Type B pancreatic cell (in vitro differentiated cells): ENCODE measurements around the gene ERLIN1. TPM values are rescaled to one million over a fixed set of nuclear protein-coding genes. Genes with fewer than 3 reads are reported as not detected.

Source experiments
- DNase-seq: peaks from one replicate; pipeline ENCODE4 v3.0.0; 2021; ENCODE audit warnings: mixed read lengths; ENCODE audit not compliant: unreplicated experiment; ENCODE audit errors: extremely low spot score
- H3K27ac Mint-ChIP-seq: 2 replicates; pipeline ENCODE4 v1.8.0; 2021; ENCODE audit warnings: mild to moderate bottlenecking, mixed read lengths
- H3K27me3 Mint-ChIP-seq: 2 replicates; pipeline ENCODE4 v1.8.0; 2021; ENCODE audit warnings: mixed read lengths
- H3K36me3 Mint-ChIP-seq: 2 replicates; pipeline ENCODE4 v1.8.0; 2021; ENCODE audit warnings: mixed read lengths
- H3K4me1 Mint-ChIP-seq: one replicate; pipeline ENCODE4 v1.8.0; 2021; ENCODE audit warnings: mixed read lengths; ENCODE audit not compliant: unreplicated experiment
- H3K4me3 Mint-ChIP-seq: 2 replicates; pipeline ENCODE4 v1.8.0; 2021; ENCODE audit warnings: mild to moderate bottlenecking, mixed read lengths
- H3K9me3 Mint-ChIP-seq: 2 replicates; pipeline ENCODE4 v1.8.0; 2021; ENCODE audit warnings: mixed read lengths
- total RNA-seq: library from RNA; stranded (reverse); gene quantifications from 2 replicates; pipeline ENCODE4 v1.2.1, GENCODE V29; 2021; ENCODE audit warnings: low replicate concordance
- TF ChIP-seq, protein P1 (sequence below): fragments of 200-600 bp; sonication (generic); conservative IDR thresholded peaks from 2 replicates; pipeline ENCODE4 v1.5.0; 2021; ENCODE audit warnings: antibody characterized with exemption, mild to moderate bottlenecking

ERLIN1 gene
- total RNA-seq, 1 donor from 2014 or later, result 37.1 TPM

DNA sequence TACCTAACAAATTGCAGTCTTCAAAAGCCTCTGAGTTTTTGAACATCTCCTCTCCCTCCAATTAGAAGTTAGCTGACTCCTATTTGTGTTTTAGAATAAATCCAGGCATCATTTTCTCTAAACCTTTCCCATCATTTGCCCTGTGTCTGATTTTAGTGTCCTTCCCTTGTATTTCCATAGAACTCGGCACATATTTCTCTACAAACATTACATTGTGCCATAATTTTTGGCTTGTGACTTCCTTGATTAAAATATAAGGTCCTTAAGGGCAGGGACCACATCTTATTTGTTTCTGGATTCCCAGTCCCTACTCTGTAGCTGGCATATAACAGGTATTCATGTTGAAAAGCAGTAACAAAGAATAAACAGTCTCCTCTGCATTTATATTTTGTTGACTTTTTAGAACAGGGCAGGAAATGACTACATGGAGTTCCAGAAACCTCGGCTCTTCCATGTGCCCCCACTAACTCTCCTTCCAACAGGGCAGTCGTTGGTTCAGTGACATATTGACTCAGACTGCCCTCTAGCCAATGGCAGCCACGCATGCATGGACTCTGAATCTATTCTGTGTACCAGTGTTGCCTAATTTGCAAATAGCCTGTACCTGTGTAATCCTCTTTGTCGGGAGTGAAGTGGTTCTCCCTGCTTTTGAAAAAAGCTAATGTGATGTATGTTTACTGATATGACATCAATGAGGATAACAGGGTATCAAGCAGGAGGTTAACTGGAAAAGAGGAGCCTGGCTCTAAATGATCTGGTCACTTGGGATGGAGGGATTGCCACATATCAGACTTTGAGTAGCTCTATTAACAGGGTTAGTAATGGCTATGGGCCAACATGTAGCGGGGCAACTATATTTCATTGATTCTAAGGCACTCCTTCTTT is 84.4 kb downstream of the ERLIN1 start:
- H3K9me3 Mint-ChIP-seq, result peaks cover 7% of the 10 kb centered on the region
- H3K27me3 Mint-ChIP-seq, result peaks cover 11% of the 10 kb centered on the region
- no peak for DNase-seq

DNA sequence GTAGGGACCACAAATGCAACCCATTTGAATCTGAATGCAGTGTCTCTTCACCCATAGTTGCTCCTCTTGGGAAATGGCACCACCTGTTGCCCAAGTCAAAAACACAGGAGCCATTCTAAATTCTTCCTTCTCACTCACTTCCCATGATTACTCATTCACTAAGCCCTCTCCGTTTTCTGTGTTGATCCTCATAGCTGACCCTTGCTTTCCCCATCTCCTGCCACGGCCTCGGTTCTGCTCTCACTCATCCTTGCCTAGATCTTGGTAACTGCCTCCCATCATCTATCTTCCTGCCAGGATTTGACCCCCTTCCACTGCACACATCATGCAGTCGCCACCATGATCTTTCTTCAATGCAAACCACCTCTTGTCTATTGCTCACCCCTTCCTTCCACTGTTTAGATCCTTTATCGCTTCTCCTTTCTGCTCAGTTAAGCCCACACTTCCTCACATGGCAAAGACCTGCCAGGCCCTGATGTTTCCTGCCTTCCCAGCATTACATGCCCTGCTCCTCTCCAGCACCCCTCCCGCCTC is 85.1 kb downstream of the ERLIN1 start:
- TF ChIP-seq, protein P1, sequence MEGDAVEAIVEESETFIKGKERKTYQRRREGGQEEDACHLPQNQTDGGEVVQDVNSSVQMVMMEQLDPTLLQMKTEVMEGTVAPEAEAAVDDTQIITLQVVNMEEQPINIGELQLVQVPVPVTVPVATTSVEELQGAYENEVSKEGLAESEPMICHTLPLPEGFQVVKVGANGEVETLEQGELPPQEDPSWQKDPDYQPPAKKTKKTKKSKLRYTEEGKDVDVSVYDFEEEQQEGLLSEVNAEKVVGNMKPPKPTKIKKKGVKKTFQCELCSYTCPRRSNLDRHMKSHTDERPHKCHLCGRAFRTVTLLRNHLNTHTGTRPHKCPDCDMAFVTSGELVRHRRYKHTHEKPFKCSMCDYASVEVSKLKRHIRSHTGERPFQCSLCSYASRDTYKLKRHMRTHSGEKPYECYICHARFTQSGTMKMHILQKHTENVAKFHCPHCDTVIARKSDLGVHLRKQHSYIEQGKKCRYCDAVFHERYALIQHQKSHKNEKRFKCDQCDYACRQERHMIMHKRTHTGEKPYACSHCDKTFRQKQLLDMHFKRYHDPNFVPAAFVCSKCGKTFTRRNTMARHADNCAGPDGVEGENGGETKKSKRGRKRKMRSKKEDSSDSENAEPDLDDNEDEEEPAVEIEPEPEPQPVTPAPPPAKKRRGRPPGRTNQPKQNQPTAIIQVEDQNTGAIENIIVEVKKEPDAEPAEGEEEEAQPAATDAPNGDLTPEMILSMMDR, result peak; percentile 30
- no peak overlapping the region for H3K4me3 Mint-ChIP-seq
- H3K27me3 Mint-ChIP-seq, result peaks cover 14% of the 10 kb centered on the region
- DNase-seq, result no peak
- no peaks in the 10 kb centered on the region for H3K36me3 Mint-ChIP-seq
- H3K4me1 Mint-ChIP-seq, result no peaks in the 10 kb centered on the region
- peaks cover 7% of the 10 kb centered on the region for H3K9me3 Mint-ChIP-seq
- no peak overlapping the region for H3K27ac Mint-ChIP-seq

More for the DNA sequence above, 84.4 kb downstream of the ERLIN1 start:
- Mint-ChIP-seq H3K4me1 (no peaks in the 10 kb centered on the region), H3K4me3 (no peak overlapping the region), H3K36me3 (no peaks in the 10 kb centered on the region), H3K27ac (no peak overlapping the region)
- TF ChIP-seq, protein P1, result no peak

Other genes with a start within 250 kb of the ERLIN1 start
- gene DNMBP, start 176.1 kb downstream of the ERLIN1 start, total RNA-seq, result 17.3 and 17.7 TPM in 2 replicates
- gene CPN1, start 104.2 kb downstream of the ERLIN1 start, total RNA-seq, result 0.52 TPM in 1 of 2 replicates, not detected in the other
- 18.5 and 20.1 TPM in 2 replicates for gene CHUK, start 43.6 kb upstream of the ERLIN1 start, total RNA-seq
- gene CWF19L1, start 81.6 kb upstream of the ERLIN1 start, total RNA-seq, result 18.4 and 25.1 TPM in 2 replicates
- gene BLOC1S2, start 100.7 kb upstream of the ERLIN1 start, total RNA-seq, result 39.5 and 59.3 TPM in 2 replicates
- gene PKD2L1, start 144.2 kb upstream of the ERLIN1 start, total RNA-seq, result 0.26 TPM in 1 of 2 replicates, not detected in the other
- gene SCD, start 161.2 kb upstream of the ERLIN1 start, total RNA-seq, result 242 and 255 TPM in 2 replicates